Measurements from ENCODE around the gene CCT7.
A peak's percentile ranks its signal among the peaks of the same experiment; 100 is the strongest.

Gene CCT7

DNA sequence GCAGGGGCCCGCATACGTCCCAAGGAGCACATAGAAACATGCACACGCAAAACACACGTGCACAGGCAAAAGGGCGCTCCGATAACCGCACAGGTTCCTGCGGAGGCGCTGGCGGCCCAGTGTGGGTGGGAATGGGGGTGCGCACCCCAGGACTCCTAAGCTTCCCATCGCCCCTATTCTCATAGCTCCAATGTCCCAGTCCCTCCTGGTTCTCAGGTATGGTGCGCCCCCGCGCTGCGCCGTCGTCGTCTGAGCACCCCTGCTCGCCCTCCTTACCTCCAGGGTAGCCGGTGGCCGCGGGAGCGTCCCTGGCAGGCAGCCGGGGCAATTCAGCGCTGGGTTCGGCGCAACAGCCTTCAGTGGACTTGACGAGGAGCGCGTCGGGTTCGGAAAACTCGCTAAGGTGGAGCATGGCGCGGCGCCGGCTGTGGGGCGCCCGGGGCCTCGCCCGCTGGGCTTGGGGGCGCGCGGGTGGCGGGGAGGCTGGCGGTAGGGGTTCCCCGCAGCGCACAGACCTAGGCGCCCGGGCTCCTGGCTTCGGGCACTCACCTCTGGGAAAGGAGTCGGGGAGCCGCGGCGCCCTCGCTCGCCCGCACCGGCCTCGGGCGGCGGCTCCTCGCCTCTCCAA is 58.9 kb downstream of the CCT7 start:
- no peak for DNase-seq (ENCODE audit: low read depth in 2 of 2)

DNA sequence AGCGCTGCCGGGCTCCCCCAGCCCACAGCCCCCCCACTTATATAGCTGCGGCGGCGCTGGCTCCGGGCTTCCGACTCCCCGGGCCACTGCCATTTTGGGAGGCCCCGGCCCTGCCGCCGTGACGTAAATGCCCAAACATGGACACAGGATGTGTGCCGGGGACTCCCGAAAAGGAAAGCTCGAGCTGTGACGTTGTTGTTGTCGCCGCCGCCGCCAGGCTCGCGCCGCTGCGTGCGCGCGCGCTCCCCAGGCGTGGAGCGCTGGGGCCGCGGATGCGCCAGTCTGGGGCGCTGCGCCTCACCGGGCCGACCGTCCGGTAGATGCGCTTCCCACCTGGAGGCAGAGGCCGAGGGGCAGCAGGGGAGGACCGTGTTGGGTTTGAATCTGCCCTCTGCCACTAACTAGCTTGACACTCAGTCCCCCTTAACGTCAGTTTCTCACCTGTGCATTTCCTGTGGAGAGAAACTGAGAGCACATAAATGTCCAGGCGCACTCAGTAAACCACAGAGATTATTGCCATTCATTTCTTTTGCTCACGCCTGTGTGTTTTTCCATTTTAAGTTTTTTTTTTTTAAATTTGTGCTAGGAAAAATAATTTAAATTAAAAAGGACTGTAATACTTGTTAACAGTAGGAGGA is 59.5 kb downstream of the CCT7 start, which contains the start of gene EGR4:
EGR4 (minus strand) TSS at position 15 of the 638 bp plus-strand sequence. CDS start 231 bp downstream, outside the sequence.
- DNase-seq (ENCODE audit: low read depth in 2 of 2), result peak; percentile 78 to 86

DNA sequence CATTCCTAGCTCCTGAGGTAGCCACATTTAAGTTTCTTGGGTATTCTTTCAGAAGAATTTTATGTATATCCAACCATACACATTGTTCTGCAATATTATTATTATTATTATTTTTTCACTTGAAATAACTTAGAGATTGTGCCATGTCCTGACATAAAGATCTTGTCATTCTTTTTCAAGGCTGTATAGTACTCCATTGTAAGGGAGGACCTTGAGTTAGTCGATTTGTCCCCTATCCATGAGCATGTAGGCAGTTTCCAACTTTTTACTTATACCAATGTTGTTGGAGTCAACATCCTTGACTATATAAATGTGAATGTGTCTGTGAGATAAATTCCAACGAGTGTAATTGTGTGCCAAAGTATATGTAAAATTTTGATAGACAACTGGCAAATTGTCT is 60.1 kb downstream of the CCT7 start:
- no peak for DNase-seq (ENCODE audit: low read depth in 2 of 2)

- DNase-seq (ENCODE audit: low read depth in 2 of 2), result no peak
Measured at GRCh38 chr2:73295751-73296400, 61.8 kb downstream of the CCT7 start.

GRCh38 chr2:73297151-73297559 is 63.0 kb downstream of the CCT7 start:
- DNase-seq (ENCODE audit: low read depth in 2 of 2), result no peak

DNA sequence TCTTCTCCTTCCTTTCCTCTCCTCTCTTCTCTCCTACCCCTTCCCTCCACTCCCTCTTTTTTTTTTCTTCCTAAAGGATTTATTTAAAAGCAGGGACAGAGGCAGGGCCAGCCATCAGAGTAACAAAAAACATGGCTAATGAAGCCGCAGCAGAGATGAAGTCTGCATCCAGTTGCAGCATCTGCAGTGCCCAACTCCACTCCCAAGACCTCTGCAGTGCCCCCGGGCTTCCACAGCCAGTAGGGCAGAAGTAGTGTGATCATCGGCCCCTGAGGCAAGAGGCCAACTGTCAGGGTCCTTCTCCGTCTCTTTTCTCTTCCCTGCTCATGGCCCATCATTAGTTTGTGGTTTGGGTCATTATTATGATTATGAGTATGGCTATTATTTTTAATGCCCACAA is 63.5 kb downstream of the CCT7 start:
- no peak for DNase-seq (ENCODE audit: low read depth in 2 of 2)

DNA sequence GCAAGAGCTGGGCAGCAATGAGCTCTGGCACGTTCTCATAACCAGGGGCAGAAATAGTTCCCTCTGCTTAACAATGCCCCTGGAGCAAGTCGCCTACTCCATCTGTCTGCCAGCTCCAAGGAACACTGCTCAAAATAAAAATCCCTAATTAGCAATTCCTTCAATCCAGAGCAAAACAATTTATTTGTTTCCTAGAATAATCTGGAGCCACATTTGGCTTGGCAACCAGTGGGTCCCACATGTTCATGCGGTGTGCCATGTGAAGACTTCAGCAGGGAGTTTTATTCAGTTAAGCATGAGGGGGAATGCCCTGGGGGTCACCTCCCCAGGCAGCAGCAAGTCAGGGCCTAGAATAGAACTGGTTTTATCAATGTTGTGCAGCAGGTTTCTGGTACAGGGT is 66.8 kb downstream of the CCT7 start:
- no peak for DNase-seq (ENCODE audit: low read depth in 2 of 2)

DNA sequence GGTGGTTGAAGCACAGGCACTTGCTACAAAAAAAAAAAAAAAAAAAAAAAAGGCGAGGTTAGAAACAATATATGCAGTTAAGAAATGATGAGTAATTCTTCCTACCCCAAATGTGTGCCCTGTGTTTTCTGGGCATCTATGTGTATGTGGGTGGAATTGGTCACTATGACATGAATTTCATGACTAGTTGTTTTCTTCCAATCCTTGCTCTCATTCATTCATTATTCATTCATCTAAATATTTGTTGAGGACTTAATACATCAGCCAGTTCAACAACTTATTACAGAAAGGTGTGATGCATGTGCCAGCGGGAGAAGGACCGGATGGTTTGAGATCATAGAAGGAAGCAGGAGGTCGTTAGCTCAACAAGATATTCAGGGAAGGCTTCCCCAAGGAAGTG is 67.5 kb downstream of the CCT7 start:
- no peak for DNase-seq (ENCODE audit: low read depth in 2 of 2)

Data from stimulated activated CD4-positive, alpha-beta T cell treated with anti-CD3 and anti-CD28 coated beads, Interleukin-4, amount 100 ng/mL, for 48 hours (primary cell).